ENCODE measurements around the gene IRF1. TPM values are rescaled to one million over a fixed set of nuclear protein-coding genes. Genes with fewer than 3 reads are reported as not detected.
A peak's percentile ranks its signal among the peaks of the same experiment; 100 is the strongest.

The IRF1 gene, protein sequence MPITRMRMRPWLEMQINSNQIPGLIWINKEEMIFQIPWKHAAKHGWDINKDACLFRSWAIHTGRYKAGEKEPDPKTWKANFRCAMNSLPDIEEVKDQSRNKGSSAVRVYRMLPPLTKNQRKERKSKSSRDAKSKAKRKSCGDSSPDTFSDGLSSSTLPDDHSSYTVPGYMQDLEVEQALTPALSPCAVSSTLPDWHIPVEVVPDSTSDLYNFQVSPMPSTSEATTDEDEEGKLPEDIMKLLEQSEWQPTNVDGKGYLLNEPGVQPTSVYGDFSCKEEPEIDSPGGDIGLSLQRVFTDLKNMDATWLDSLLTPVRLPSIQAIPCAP
- total RNA-seq = 10 to 100 TPM; 12.2 to 15.5 TPM

DNA sequence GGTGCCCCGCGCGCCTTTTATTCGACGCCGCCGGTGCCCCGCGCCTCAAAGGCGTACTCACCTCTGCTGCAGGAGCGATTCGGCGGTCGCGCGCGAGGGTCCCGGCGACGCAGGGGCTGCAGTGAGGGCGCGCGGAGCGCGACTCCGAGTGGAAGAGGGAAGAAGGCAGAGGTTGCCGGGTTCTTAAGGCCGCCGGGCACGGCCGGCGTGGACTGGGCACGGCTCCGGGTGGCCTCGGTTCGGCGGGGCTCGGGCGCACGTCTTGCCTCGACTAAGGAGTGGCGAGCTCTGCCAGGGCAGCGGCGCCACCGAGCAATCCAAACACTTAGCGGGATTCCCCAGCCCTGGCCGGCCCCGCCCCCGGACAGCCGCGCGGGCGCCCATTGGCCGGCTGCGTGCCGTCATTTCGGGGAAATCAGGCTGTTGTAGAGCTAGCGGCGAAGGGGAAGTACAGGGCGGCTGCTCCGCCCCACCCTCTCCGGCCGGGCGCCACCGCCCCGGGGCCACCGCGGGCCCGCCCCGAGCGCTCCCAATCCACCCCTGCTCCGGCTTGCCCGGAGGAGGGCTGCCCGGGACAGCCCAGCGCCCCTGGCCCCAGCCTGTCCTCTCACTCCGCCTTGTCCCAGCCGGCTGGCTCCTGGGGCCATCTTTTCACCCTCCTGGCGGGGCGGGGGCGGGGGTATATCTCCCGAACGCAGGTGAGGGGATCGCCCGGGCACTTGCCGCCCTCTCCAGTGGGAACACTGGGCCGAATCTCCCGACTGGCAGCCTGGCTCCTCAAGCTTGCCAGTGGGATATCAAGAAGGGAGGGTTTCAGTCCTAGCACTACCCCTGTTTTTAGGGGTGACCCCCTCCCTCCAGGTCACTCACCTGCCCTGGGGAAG lies at the start of gene IRF1:
Gene IRF1, minus strand, starts transcription at position 290 of the 884 bp plus-strand sequence. CDS start 1,295 bp downstream, outside the sequence.
- 0% methylated on average over 25 to 69 of the region's 87 CpGs for WGBS, 2 donors
- ATAC-seq = peak; percentile 92
- intact Hi-C loops (cut with DNase I) = loop anchor here (5.0 kb wide), 1 partner anchor 78 kb away; no protein-coding TSS in a partner anchor
- Histone ChIP-seq H3K27me3 (no peaks in the 10 kb centered on the region), H3K9me3 (no peaks in the 10 kb centered on the region), H3K36me3 (replicated peaks in 1 of 2; ENCODE audit: insufficient read depth in 1 of 2, low read depth in 2 of 2) (peaks cover 0 to 14% of the 10 kb centered on the region in 2 donors), H3K27ac (peak within 1 kb of the TSS; percentile 85 to 98 (median 96)), H3K4me3 (peak within 1 kb of the TSS; percentile 21 to 58), H3K4me1 (peaks cover 44% of the 10 kb centered on the region)
- DNase-seq = peak; percentile 96 to 97 (median 96)
- TF ChIP-seq POLR2A (IDR thresholded peaks at IDR 0.05) = peak; percentile 98 to 99 (median 99)
- TF ChIP-seq, protein P1, sequence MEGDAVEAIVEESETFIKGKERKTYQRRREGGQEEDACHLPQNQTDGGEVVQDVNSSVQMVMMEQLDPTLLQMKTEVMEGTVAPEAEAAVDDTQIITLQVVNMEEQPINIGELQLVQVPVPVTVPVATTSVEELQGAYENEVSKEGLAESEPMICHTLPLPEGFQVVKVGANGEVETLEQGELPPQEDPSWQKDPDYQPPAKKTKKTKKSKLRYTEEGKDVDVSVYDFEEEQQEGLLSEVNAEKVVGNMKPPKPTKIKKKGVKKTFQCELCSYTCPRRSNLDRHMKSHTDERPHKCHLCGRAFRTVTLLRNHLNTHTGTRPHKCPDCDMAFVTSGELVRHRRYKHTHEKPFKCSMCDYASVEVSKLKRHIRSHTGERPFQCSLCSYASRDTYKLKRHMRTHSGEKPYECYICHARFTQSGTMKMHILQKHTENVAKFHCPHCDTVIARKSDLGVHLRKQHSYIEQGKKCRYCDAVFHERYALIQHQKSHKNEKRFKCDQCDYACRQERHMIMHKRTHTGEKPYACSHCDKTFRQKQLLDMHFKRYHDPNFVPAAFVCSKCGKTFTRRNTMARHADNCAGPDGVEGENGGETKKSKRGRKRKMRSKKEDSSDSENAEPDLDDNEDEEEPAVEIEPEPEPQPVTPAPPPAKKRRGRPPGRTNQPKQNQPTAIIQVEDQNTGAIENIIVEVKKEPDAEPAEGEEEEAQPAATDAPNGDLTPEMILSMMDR (IDR thresholded peaks at IDR 0.05) = peak in 3 of 7 experiments; percentile 8 to 19 (median 9)

DNA sequence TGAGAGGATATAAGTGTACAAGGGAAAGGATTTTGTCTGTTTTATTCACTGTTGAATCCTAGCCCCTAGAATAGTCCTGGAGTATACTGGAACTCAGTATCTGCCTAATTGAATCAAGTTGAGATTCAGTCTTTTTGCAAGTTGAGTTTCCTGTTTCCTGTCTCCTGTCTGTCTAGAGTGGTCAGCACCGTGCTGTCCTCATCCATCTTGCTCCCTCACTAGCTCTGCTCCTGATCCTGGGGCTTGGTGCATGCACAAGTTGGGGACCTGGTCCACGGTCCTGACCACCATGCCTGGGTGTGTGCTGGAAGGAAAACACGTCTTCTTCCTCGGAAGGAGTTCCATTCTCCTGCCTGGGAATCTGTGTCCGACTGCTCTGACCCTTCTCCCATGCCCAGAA lies 49.6 kb upstream of the IRF1 start:
- 68 to 74% methylated on average over 5 of the region's 5 CpGs for WGBS, 2 donors
- H3K9me3 ChIP-seq = no peaks in the 10 kb centered on the region
- H3K27me3 ChIP-seq = no peaks in the 10 kb centered on the region
- H3K4me1 ChIP-seq = no peaks in the 10 kb centered on the region
- DNase-seq (no peak), ATAC-seq (no peak)
- TF ChIP-seq, protein P1 (IDR thresholded peaks at IDR 0.05) = no peak
- no peak for TF ChIP-seq POLR2A (IDR thresholded peaks at IDR 0.05)
- intact Hi-C loops (cut with DNase I) = no loop called here
- H3K4me3 ChIP-seq = no peak overlapping the region
- no peak overlapping the region for H3K27ac ChIP-seq
- no peaks in the 10 kb centered on the region for H3K36me3 ChIP-seq (replicated peaks in 1 of 2; ENCODE audit: insufficient read depth in 1 of 2, low read depth in 2 of 2)

DNA sequence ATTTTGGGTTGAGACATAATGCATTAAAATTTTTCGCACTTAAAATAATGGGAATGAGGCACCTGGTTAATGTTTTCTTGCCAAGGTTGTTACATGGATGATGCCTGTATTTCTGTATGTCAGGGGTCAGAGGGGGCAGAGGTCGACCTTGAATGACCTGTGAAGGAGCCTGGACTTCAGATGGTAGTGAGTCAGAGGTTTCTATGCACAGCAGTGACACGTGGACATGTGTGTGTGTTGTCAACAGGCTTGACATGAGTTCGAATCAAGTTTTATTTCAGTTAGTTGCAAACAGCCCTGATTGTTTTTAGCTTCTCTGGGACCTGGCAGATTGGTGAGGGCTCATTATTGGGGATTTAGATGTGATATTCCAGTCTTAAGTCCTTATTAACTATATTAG lies 49.1 kb upstream of the IRF1 start:
- H3K9me3 ChIP-seq = no peaks in the 10 kb centered on the region
- no peak for DNase-seq
- intact Hi-C loops (cut with DNase I) = no loop called here
- no peaks in the 10 kb centered on the region for H3K27me3 ChIP-seq
- no peak for TF ChIP-seq POLR2A (IDR thresholded peaks at IDR 0.05)
- TF ChIP-seq, protein P1 (IDR thresholded peaks at IDR 0.05) = no peak
- no peaks in the 10 kb centered on the region for H3K4me1 ChIP-seq
- no peak for ATAC-seq
- H3K36me3 ChIP-seq (replicated peaks in 1 of 2; ENCODE audit: insufficient read depth in 1 of 2, low read depth in 2 of 2) = no peaks in the 10 kb centered on the region
- H3K4me3 ChIP-seq = no peak overlapping the region
- no peak overlapping the region for H3K27ac ChIP-seq
- WGBS, 2 donors = 58 to 61% methylated on average over 4 of the region's 4 CpGs

DNA sequence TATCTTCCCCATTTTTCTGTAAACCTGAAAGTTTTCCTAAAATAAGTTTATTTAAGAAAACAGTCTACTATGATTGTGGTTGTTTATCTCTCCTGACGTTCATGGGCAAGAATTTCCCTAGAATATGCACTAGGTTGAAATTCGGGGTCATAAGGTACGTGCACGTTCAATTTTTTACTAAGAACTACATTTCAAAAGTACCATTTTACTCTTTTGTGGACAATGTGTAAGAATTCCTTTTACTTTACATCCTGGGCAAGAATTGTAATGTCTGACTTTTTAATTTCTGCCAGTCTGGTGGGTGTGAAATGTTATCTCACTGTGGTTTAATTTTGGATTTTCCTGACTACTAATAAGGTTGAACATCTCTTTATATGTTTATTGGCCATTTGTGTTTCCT lies 40.4 kb upstream of the IRF1 start:
- intact Hi-C loops (cut with DNase I) = no loop called here

More for the DNA sequence above, 40.4 kb upstream of the IRF1 start:
- ATAC-seq (no peak), DNase-seq (no peak)
- Histone ChIP-seq H3K4me1 (peaks cover 4% of the 10 kb centered on the region), H3K27me3 (no peaks in the 10 kb centered on the region), H3K27ac (no peak overlapping the region), H3K9me3 (no peaks in the 10 kb centered on the region), H3K4me3 (no peak overlapping the region), H3K36me3 (replicated peaks in 1 of 2; ENCODE audit: insufficient read depth in 1 of 2, low read depth in 2 of 2) (no peaks in the 10 kb centered on the region)
- WGBS, 2 donors = 79% methylated on average over 4 of the region's 4 CpGs
- TF ChIP-seq, protein P1 (IDR thresholded peaks at IDR 0.05) = no peak
